ENCODE measurements around the gene MEA1. TPM values are rescaled to one million over a fixed set of nuclear protein-coding genes. Genes with fewer than 3 reads are reported as not detected.

Gene MEA1
- total RNA-seq, 6 donors from 2014 or later, result 32.1 to 52.6 (median 43.0) TPM

DNA sequence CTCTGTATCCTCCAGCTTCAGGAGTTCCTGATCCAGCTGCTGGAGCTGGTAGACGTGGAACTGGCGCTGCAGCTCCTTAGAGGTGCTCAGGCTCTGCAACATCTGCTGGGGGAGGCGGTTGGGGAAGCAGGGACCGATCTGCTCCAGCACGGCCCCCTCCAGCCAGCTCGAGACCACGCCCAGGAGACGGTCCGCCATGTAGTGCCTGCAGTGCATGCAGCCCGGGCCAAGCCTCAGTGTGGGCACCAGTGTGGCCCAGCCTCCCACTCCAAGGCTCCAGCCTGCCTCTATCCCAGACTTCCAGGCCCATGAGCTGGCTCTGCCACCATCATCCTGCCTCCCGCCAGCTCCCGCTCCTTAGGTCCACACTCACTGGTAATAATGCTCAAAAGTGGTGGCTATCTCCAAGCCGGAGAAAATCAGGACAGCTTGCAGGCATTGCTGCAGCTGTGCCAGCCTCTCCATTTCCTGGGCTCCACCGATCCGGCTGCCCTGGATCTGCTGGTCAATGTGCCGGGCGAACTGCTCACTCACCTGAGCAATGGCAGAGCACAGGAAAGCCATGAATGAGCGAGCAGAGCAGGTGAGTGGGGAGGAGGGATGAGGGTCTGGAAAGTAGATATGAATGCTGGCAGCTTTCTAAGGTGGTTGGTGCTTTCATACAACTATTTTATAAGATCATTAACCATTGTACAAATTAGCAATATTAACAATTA is 27.0 kb upstream of the MEA1 start:
- Histone ChIP-seq H3K4me1 (no peaks in the 10 kb centered on the region), H3K27ac (no peak overlapping the region), H3K9me3 (no peaks in the 10 kb centered on the region), H3K27me3 (no peaks in the 10 kb centered on the region), H3K4me3 (no peak overlapping the region), H3K36me3 (peaks cover 15 to 88% (median 65%) of the 10 kb centered on the region in 4 donors)
- DNase-seq, result no peak
- TF ChIP-seq EP300 (IDR thresholded peaks at IDR 0.05) (no peak), POLR2A (IDR thresholded peaks at IDR 0.05) (no peak), POLR2AphosphoS5 (IDR thresholded peaks at IDR 0.05) (no peak)
- TF ChIP-seq, protein P1, sequence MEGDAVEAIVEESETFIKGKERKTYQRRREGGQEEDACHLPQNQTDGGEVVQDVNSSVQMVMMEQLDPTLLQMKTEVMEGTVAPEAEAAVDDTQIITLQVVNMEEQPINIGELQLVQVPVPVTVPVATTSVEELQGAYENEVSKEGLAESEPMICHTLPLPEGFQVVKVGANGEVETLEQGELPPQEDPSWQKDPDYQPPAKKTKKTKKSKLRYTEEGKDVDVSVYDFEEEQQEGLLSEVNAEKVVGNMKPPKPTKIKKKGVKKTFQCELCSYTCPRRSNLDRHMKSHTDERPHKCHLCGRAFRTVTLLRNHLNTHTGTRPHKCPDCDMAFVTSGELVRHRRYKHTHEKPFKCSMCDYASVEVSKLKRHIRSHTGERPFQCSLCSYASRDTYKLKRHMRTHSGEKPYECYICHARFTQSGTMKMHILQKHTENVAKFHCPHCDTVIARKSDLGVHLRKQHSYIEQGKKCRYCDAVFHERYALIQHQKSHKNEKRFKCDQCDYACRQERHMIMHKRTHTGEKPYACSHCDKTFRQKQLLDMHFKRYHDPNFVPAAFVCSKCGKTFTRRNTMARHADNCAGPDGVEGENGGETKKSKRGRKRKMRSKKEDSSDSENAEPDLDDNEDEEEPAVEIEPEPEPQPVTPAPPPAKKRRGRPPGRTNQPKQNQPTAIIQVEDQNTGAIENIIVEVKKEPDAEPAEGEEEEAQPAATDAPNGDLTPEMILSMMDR (IDR thresholded peaks at IDR 0.05), result no peak
- ATAC-seq (ENCODE audit: low FRiP score in 2 of 2), result no peak
- 93% methylated on average over 15 to 18 of the region's 18 CpGs for WGBS, 2 donors

DNA sequence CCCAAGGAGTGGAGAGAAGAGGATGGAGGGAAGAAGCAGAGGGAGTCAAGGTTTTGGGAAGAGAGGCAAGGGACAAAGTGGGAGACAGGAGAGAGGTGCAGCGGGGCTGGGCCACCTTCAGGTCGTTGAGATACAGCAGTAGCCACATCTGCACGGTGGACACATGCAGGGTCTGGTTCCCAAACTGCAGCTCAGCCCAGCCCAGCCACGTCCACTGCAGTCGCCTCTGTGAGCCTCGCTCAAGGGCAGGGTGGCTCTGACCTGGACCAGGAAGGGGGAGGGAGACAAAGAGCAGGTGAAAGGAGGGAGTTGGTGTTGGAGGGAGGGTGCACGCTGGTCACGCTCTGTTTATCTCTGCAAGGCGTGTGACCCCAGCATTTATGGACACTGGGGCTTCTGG is 25.0 kb upstream of the MEA1 start:
- no peaks in the 10 kb centered on the region for H3K27me3 ChIP-seq
- H3K27ac ChIP-seq, result no peak overlapping the region
- no peak overlapping the region for H3K4me3 ChIP-seq
- no peaks in the 10 kb centered on the region for H3K9me3 ChIP-seq
- TF ChIP-seq POLR2AphosphoS5 (IDR thresholded peaks at IDR 0.05) (no peak), EP300 (IDR thresholded peaks at IDR 0.05) (no peak), POLR2A (IDR thresholded peaks at IDR 0.05) (no peak)
- TF ChIP-seq, protein P1 (IDR thresholded peaks at IDR 0.05), result no peak
- ATAC-seq (ENCODE audit: low FRiP score in 2 of 2), result no peak
- H3K4me1 ChIP-seq, result no peaks in the 10 kb centered on the region
- peaks cover 15 to 89% (median 60%) of the 10 kb centered on the region in 4 donors for H3K36me3 ChIP-seq
- no peak for DNase-seq
- 84 to 96% methylated on average over 9 of the region's 9 CpGs for WGBS, 2 donors

DNA sequence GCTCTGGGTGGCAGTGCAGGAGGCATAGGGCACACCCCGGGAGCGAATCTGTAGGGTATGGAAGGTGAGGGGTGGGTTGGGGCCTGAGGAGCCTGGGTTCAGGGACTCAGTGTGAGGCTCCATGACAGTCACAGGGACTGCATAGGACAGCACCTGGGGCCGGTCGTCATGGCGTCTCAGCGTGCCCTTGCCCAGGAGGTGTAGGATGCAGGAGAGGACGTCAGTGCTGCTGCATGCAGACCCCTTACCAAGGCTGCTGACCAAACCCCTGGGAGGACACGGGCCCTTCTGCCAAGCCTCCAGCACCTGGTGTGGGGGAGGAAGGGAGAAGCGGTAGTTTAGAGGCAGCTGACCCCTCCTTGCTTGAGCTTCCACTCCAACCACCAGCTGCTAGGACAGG is 24.0 kb upstream of the MEA1 start:
- no peaks in the 10 kb centered on the region for H3K27me3 ChIP-seq
- no peaks in the 10 kb centered on the region for H3K4me1 ChIP-seq
- no peak overlapping the region for H3K27ac ChIP-seq
- WGBS, 2 donors, result 88 to 95% methylated on average over 8 to 9 of the region's 9 CpGs
- H3K36me3 ChIP-seq, result peaks cover 12 to 87% (median 53%) of the 10 kb centered on the region in 4 donors
- DNase-seq (no peak), ATAC-seq (ENCODE audit: low FRiP score in 2 of 2) (peak in 1 of 2 donors; percentile 50)
- no peak overlapping the region for H3K4me3 ChIP-seq
- no peaks in the 10 kb centered on the region for H3K9me3 ChIP-seq
- TF ChIP-seq POLR2AphosphoS5 (IDR thresholded peaks at IDR 0.05) (no peak), EP300 (IDR thresholded peaks at IDR 0.05) (no peak)

DNA sequence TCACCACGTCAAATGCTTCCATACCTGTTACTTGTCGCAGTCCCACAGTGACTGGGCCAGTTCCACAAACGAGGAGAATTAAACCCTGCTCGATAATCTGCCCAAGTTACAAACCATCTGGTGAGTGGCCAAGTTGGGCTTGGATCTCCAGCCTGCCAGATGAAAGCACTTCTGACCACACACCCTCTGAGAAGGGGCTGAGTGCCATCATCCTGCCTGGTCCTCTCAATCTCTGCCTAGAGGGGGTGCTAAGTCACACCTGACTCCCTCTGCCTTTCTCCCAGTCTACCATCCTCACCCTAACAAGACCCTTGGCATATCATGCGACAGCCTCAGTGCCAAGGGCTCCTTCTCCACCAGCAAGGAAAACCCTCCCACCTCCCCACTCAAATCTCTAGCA is 23.5 kb upstream of the MEA1 start:
- TF ChIP-seq POLR2AphosphoS5 (IDR thresholded peaks at IDR 0.05), result no peak
- TF ChIP-seq, protein P1 (IDR thresholded peaks at IDR 0.05), result no peak
- TF ChIP-seq EP300 (IDR thresholded peaks at IDR 0.05), result no peak
- no peak for TF ChIP-seq POLR2A (IDR thresholded peaks at IDR 0.05)
- no peaks in the 10 kb centered on the region for H3K27me3 ChIP-seq
- H3K27ac ChIP-seq, result no peak overlapping the region
- 88 to 92% methylated on average over 5 of the region's 5 CpGs for WGBS, 2 donors
- H3K9me3 ChIP-seq, result no peaks in the 10 kb centered on the region
- no peak overlapping the region for H3K4me3 ChIP-seq
- H3K4me1 ChIP-seq, result no peaks in the 10 kb centered on the region
- H3K36me3 ChIP-seq, result peaks cover 12 to 88% (median 50%) of the 10 kb centered on the region in 4 donors
- ATAC-seq (ENCODE audit: low FRiP score in 2 of 2) (no peak), DNase-seq (no peak)

DNA sequence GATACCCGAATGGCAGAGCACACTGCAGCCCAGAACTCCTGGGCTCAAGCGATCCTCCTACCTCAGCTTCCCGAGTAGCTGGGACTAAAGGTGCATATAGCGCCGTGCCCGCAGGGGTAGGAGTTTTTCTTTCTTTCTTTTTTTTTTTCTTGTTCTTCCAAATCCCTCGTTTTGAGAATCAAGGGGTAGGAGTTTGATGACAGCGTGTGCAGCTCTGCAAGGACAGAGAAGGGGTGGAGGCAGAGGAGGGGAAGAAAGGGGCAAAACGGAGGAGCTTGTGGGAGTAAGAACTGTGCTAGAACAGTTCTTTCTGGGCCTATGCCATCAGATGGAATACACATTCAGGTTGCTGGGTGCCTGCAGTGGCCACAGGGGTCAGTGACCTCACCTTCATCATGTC is 23.0 kb upstream of the MEA1 start:
- no peaks in the 10 kb centered on the region for H3K27me3 ChIP-seq
- TF ChIP-seq EP300 (IDR thresholded peaks at IDR 0.05) (no peak), POLR2AphosphoS5 (IDR thresholded peaks at IDR 0.05) (no peak), POLR2A (IDR thresholded peaks at IDR 0.05) (no peak)
- TF ChIP-seq, protein P1 (IDR thresholded peaks at IDR 0.05), result no peak
- H3K9me3 ChIP-seq, result no peaks in the 10 kb centered on the region
- no peaks in the 10 kb centered on the region for H3K4me1 ChIP-seq
- DNase-seq, result no peak
- H3K4me3 ChIP-seq, result no peak overlapping the region
- no peak for ATAC-seq (ENCODE audit: low FRiP score in 2 of 2)
- peaks cover 12 to 92% (median 49%) of the 10 kb centered on the region in 4 donors for H3K36me3 ChIP-seq
- H3K27ac ChIP-seq, result no peak overlapping the region
- WGBS, 2 donors, result 94 to 95% methylated on average over 9 of the region's 9 CpGs
